HG03469 (cell line): ENCODE data around the gene FCHSD2.
"Not testable (repeated sequence)": the region's sequence is repeated elsewhere in the genome, so short reads cannot be mapped to it uniquely, and the experiment has no call there.

ENCODE experiments used
- ATAC-seq: cut with Tn5 transposase; IDR thresholded peaks from one replicate; pipeline ENCODE4 v1.9.1; 2021; ENCODE audit warnings: mild to moderate bottlenecking, moderate library complexity, moderate number of reproducible peaks; ENCODE audit not compliant: unreplicated experiment

The FCHSD2 gene

GRCh38 chr11:72850832-72851231 lies 291.3 kb downstream of the FCHSD2 start:
- no peak for ATAC-seq

DNA sequence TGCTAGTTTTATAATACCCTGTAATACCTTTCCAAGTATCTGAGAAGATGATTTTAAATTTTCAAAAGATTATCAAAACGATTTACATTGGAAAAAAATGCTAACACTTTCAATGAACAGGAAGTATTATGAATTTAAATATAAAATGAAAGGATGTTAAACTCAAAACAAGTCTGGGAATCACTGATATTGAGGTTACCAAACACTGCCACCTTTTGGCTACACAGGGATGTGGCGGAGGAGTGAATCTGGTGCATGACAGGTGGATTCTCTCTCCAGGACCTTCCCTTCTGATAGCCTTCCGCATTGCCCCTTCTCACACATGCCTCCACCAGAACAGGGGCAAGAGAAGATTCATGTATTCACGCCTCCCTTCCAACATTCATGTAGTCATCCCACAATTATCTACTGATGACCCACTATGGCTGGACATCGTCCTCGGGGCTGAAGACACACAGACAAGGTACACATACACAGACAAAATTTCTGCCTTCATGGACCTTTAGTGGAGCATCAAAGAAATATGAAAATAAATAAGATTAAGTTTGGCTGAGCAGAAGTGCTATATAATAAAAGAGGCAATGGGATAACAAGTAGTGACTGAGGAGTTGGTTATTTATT lies 293.2 kb downstream of the FCHSD2 start:
- no peak for ATAC-seq

DNA sequence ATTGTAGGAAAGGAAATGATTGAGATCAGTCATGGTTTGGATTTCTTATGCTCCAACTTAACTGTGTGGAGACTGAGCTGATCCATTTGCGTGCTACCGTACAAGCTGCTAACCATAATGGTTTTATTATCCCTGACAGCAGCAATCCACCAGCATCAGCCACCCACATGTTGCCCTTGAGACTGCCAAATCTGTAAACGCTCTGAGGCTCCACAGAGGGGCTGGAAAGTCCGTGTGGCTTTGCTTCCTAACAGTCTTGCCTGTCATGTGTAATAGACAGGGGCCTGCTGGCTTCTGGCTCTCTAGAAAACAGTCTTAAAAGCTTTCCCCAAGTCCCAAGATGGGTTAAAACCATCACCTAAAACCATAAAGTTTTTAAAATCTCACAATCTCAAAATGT lies 297.8 kb downstream of the FCHSD2 start:
- no peak for ATAC-seq

- ATAC-seq, result no peak
Observed at GRCh38 chr11:72842653-72843330, 299.3 kb downstream of the FCHSD2 start.

DNA sequence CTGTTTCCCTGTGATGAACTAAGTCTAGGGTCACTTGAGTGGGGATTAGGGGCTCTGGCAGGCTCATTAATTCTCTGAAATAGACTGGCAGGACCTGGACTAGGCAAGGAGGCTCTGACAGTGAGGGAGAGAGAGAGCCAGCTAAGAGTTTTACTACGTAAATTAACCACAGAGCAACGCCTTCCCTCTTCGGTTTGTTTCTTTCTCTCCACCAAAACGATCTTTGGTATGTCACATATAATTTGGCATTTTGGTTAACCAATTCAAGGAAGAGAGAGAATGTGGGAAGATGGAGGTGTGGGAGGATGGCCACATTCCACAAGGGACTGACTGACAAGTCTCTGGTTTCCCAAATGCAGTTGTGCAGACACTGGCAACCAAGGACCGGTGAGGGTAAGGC lies 300.0 kb downstream of the FCHSD2 start:
- no peak for ATAC-seq

GRCh38 chr11:72841397-72841796 lies 300.7 kb downstream of the FCHSD2 start:
- no peak for ATAC-seq

DNA sequence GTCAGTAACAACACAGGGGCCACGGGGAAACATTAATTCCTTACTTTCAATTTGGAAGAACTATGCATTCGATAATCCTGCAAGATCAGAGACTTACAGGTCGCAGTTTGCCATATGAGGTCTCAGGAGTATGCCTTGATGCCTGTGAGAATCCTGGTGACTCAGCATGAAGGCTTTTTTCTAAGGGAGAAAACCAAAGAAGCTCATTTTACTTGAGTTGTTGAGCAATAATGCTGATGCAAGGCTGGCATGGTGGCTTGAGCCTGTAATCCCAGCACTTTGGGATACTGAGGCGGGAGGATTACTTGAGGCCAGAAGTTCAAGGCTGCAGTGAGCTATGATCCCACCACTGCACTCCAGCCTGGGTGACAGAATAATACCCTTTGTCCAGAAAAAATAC lies 301.3 kb downstream of the FCHSD2 start:
- no peak for ATAC-seq

DNA sequence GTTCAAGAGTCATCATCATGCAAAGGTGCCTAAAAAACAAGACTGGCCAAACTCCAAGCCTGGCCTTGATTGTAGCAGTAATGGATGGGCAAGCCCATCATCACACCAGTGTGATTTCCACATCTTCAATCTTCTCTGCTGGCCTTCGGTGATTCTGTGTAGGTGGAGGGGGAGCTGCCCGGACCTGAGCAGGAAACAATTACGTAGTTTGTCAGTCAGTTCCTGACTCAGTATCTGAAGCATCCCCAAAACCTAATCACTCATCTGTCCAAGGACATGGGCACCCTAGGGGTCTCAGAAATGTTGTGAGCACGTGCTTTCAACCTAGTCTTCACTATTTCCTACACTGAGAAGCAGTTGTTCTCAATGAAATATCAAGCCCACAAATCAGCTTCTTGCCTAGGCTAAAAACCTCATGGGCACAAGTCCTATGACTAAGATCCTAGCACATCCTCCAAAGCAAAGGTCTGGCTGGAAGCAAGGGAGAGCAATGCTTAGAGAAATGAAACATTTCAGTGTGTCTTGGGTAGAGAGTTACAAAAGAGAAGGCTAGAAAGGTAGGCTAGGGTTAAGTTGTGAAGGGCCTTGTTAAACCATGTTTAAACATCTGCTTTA lies 303.3 kb downstream of the FCHSD2 start:
- no peak for ATAC-seq

GRCh38 chr11:72836111-72836510 lies 306.0 kb downstream of the FCHSD2 start:
- ATAC-seq, result no peak

DNA sequence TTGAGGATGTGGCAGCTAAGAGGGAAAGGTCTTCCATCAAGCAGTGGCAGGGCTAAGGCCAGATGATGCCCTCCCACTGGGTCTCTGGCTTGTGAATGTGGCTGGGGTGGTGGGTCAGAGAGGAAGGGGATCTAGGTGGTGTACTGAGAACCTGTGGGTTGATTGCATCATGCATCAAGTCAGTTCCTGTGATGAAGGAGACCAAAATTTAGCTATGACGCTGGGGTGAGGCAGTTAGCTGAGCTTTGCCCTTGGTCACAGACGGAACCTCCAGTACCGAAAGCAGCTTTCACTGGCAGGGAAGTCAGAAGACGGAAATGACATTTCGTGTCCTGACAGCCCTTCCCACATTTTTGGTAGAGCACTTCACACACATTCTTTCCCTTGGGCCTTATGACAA lies 307.2 kb downstream of the FCHSD2 start:
- ATAC-seq, result no peak

DNA sequence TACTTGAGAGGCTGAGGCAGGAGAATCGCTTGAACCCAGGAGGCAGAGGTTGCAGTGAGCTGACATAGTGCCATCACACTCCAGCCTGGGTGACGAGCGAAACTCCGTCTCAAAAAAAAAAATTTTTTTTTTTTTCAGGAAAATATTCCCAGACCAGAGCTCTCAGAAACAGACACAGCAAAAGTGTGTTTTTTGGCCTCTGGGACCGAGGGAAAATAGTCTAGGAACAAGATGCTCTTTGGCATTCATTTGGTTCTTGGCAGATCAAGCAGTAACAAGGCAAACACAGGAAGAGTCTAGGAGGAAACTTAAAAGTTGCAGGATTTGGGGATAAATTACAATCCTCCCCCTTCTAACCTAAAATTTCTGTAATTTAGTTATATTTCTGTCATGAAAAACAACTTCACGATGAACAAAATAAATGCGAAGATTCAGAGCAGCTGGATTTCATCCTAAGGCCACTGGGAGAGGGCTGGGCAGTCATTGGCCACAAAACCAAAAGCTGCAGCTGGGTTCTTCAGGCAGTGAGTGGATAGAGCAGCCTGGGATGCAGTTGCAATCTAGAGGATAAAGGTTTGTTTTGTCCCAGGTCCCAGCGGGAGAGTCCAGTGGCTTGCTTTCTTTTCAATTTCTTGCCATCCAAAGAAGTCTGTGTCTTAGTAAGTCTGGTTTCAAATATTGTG lies 308.2 kb downstream of the FCHSD2 start:
- no peak for ATAC-seq

DNA sequence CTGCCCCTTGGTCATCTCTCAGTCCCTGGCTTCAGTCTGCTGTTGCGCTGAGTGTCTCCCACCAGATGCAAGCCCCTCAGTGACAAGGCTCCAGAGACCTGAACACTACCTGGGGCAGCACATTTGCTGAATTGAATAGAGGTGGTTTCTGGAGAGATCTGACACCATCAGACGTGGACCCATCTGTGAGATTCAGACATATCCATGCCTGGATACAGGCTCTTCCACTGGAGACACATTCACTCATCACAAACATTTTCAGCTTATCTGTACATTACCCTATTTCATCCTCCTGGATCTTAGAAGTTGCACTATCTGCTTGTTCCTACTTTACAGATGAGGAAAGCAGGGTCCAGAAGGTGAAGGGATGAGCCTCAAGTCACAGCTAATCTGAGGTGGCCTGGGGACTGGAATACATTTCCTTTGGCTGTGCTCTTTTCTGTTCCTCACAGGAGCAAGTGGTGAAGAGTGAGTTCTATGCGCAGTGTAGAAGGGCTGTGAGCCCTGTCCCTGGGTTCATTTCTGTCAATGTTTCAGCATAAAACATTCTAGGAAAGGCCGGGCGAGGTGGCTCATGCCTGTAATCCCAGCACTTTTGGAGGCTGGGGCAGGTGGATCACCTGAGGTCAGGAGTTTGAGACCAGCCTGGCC lies 308.9 kb downstream of the FCHSD2 start:
- ATAC-seq, result no peak

- no peak for ATAC-seq
Observed at GRCh38 chr11:72832301-72833082, 309.6 kb downstream of the FCHSD2 start.

DNA sequence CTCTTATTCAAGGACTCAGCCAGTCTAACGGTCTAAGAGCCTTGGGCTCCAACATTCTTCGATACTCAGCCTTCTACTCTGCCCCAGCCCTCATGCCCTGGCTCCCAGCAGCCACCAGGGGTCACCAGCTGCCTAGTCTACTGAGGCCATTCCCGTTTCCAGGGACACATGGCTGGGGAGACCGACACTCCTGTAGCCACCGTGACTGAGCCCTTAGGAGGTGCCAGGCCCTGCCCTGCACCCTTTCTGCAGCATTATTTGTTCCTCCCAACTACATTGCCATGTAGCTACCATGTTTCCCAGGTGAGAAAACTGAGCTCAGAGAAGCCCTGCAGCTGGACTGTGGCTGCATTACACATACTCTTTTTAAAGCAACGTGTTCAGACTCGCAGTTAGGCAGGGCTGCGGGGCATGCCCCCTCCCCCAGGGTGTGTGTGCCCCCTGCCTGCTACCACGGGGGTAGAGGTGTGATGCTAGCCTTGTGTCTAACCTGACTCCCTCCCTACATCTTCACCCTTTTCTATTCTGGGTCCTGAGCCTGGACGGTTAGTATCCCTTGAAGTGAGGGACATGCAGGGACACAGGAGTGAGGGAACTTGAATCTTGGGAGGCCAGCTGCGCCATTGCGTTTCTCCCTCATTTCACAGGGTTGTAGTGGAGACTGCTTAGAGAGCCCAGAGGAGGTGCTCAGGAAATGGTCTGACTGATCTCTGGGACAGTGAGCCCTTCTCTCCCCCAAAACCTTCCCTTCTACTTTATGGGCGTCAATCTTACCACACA lies 310.4 kb downstream of the FCHSD2 start:
- ATAC-seq, result no peak

DNA sequence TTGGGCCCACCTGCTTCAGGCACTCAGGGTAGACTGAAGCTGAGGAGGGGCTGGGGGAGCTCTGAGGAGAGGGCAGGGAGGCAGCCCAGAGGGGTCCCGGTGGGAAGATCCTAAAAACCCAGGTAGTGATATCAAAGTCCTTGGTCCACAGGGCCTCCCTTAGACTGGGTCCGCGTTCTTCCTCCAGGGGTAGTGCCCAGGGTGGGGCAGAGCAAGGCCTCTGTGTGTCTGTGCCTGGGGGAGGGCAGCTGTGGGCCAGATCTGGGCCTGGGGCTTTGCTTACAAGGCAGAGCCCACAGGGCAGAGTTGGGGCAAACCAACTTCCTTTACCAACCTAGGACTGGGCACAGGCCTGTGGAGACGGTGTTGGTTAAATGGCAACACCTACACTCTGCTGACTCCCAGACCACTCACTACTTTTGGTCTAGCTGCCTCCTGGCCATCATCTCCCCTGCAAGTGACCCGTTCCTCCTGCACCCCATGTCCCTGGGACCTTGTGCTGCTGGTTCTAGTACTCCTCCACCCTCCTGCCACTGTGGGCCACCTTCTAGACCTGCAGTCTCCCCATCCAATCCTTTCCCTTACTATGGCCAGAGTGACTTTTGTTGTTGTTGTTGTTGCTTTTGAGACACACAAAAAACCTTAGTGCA lies 312.1 kb downstream of the FCHSD2 start:
- ATAC-seq, result no peak

GRCh38 chr11:72829178-72829577 lies 312.9 kb downstream of the FCHSD2 start:
- ATAC-seq, result no peak

DNA sequence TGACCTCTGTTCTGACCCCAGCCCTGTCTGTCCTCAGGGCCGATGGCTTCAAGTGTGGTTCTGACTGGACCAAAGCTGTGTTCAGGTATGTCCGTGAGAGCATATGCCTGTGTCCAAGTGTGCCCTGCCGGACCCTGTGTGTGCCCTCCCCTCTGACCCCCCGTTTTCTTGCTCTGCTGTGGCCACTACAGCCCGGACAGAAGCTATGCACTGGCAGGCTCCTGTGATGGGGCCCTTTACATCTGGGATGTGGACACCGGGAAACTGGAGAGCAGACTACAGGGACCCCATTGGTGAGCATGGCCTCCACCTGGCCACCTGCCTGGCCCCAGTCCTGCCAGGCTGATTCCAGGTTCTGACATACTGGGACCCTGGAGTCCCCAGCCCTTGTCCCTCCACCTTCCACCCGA lies 313.4 kb downstream of the FCHSD2 start:
- ATAC-seq, result no peak

DNA sequence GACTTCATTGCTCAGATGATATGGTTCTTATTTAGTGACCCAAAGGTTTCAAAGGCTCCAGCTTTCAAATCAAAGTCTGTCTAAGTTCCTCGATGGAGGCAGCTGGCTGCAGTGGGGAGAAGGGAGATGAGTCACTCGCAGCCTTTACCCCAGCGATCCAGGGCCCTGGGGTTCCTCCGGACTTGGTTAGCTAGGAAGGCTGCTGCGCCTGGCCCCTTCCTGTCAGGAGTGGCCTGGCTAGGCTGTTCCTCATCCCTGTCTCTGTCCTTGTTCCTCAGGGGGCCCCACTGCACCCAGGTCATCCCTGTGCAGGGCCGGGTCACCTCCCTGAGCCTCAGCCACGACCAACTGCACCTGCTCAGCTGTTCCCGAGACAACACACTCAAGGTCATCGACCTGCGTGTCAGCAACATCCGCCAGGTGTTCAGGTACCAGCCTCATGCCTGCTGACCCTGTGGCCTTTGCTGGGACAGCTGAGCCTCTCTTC lies 314.0 kb downstream of the FCHSD2 start:
- no peak for ATAC-seq

- ATAC-seq, result not testable (repeated sequence)
Observed at GRCh38 chr11:72827656-72828055, 314.5 kb downstream of the FCHSD2 start.
